SK-N-DZ (cell line): ENCODE results near the gene CAMK2D.

ENCODE experiments used
- DNase-seq: peaks from one replicate; pipeline ENCODE4 v3.0.0-alpha.2; 2015; ENCODE audit warnings: low spot score

Gene CAMK2D

DNA sequence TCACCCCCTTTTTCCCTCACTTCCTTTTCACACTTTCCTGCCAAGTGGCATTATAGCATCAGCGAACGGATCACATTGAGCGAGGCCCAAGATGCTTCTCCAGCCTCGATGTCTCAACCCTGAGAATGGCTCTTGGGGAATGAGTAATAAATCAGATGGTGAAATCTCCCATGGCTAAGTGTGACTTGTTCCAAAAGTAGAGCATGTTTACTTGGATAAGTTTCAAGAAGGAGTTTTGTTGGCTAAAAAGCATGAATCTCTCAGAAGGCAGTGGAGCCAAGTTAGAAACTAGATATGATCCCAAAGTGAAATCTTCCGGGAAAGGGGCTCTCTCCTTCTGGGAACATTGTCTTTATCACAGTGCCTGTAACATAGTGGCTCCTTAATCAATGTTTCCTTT lies 316.3 kb downstream of the CAMK2D start:
- no peak for DNase-seq

DNA sequence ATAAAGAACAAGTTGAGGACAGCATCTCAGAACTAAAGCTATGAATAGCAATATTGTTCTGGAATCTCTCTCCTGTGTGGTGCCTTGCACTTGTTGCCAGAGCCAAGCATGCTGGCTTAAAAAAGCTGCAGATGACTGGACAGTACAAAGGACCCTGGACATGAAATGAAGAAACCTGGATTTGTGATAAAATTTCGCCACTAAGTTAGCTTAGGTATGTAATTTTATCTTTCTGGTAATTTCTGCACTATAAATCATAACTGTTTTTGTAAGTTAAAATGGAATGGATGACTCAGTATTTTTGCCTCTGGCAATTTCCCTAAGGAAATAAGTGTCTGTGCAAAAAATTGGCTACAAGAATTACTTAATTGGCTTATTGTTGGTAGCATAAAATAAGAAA lies 317.2 kb downstream of the CAMK2D start:
- no peak for DNase-seq

DNA sequence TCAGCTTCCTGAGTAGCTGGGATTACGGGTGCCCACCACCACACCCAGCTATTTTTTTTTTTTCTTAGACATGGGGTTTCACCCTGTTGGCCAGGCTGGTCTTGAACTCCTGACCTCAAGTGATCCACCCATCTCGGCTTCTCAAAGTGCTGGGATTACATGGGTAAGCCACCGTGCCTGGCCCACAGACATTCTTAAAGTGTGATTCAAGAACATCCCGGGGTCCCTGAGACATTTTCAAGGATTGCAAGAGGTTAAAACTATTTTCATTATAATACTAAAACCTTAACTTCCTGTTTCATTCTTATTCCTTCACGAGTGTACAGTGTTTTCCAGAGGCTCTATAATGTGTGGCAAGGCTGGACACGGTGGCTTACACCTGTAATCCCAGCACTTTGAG lies 318.7 kb downstream of the CAMK2D start:
- DNase-seq = no peak

DNA sequence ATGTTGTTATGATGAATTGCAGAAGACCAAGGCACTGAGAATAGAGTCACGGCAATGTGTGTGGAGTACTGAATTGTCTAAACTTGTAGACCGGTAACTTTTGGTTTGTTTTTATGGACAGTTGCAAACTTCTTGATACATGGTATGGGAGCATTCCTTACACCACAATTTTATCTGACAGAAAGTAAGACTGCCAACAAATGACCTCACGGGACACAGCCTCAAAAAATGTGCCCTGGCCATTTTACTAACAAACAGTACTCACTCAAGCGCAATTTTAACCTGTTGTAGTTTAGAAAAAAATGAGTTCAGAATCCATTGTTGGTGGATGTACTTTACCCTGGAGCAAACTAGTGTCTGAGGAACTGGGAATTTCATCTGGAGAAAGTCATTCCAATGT lies 321.2 kb downstream of the CAMK2D start:
- no peak for DNase-seq

DNA sequence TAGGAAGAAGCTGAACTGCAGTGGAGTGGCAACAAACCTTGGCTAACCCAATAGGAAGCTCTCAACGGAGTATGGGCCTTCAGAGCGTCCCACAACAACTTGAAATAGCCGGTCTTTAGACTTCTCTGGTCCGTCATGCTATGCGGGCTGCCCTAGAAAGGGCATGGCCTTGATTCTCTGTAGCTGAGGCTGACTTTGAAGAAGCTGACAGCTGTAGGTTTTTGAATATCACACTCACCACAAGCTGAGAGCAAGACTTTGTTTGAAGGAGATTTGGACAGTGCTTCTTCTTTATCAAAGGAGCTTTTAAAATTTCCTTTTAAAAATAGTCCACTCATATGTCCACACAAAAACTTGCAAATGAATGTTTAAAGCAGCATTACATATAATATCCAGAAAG lies 322.9 kb downstream of the CAMK2D start:
- no peak for DNase-seq

DNA sequence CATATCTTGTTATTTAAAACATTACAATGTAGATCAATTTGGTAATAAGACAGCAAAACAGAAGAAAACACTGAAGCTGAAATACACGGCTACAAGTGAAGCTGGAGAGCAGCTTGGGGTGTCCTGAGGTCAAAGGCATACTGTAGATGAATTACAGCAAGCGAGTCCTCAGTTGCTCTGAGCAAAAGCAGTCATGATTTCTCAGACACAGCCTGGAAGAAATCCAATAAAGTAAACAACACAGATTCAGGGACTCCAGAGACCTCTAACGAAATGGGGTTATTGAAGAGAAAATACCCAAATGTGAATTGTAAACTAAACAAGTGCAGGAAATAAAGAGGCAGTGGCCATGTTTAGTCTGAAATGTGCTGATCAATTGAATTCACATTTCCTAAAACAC lies 324.4 kb downstream of the CAMK2D start:
- DNase-seq = no peak

DNA sequence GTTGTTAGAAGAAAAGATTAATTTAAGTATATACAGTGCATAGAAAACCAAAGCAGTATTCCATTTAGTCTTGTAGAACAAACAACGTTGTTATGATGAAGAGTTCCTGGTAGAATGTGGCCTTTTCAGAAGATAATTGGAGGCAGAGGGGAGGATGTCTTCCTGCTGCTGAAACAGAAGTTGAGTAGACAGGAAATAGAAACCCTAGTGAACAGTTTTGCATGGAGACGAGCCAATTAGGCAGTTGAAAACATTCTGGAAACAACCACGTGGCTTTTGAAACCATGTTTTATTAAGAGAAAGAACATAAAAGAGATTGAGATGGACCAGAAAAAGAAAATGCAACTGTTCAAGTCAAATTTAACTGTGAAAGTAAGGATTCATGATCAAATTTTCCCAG lies 325.2 kb downstream of the CAMK2D start:
- no peak for DNase-seq

DNA sequence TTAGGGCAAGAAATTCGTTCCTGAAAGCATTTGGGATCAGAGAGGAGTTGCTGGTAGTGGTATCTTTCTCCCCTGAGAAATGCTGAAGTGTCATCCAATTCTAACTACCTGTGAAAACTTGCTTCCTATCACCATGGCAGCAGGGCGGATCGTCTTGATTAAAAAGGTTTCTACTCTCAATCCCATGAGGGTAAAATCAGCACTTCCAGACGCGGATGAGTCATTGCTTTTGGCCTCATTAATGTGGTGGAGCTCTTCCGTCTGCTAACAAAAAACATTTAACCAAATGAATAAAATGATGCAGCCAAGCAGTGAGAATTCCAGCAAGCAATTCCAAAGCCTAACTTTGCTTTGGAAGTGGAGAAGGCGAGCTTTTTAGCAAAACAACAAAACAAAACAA lies 325.6 kb downstream of the CAMK2D start:
- DNase-seq = no peak

DNA sequence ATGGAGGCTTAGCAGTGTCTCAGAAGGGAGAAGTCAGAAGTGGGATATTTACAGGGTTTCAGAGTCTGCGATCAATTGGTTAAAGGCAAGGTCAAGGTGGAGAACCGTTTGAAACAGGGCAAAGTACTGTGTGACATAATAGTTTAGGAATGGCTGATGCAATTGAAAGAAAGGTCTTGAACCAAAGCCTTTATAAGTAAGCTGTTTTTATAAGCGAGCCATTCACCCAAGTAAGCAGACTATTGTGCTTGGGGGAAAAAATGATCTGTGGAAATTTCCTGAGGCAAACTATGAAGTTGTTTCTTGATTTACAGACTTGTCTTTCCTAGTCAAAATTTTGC lies 327.3 kb downstream of the CAMK2D start:
- DNase-seq = no peak

DNA sequence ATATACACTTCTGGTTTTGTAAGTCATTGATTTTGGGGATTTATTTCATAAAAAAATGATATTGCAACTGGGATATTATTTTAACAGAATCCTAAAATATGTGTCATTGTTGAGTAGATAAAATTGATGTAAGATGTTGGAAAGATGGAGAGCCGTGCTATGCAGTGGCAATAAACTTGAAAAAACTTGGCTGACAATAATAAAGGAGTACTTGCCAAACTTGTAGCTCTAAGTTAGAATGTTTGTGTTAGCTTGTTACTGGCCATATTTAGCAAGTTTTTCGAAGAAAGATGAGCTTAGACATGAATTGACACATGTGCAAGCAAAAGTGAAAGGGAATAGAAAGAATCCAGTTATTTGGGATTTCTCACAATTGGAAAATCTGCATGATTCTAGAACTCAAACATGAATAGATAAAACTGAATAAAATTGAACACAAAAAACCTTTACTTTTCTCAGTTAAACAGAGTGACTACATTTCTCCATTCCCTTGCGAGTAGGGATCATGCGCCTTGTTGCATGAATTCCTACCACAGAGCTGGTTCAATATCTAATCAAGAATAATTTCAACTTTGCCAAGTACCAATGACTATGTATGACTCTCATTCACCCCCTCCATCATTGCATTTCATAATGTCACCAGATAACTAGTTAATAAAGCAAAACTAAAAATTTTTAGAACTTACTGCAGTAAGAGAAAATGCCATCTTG lies 327.8 kb downstream of the CAMK2D start:
- DNase-seq = no peak

DNA sequence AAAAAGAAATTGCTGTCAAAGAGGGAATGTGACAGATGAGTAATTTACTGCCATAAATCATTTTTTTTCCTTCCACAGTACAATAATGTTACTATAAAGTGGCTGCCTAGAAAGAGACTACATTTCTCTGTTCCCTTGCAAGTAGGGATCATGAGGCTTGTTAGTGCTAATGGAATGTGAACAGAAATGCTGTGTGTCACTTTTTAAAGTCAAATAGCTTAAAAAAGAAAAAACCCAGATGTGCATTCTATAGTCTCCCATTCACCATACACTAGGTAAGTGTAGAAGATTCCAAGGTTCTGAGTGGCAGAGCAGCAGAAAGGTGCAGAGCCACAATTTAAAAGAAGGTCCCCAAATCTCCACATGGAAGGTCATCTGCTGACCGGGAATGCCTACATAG lies 328.4 kb downstream of the CAMK2D start:
- DNase-seq = no peak

DNA sequence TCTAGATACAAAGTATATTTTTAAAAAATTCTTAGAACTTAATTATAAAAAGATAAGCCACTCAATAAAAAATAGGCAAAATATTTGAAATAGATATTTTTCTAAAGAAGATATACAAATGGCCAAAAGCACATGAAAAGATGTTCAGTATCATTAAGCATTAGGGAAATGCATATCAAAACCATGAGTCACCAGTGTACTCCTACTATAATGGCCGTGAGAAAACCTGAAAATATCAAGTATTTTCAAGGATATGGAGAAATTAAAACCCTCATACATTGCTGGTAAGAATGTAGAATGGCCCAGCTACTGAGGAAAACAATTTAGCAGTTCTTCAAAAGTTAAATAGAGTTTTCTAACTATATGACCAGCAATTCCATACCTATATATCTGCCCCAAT lies 337.9 kb downstream of the CAMK2D start:
- DNase-seq = no peak

DNA sequence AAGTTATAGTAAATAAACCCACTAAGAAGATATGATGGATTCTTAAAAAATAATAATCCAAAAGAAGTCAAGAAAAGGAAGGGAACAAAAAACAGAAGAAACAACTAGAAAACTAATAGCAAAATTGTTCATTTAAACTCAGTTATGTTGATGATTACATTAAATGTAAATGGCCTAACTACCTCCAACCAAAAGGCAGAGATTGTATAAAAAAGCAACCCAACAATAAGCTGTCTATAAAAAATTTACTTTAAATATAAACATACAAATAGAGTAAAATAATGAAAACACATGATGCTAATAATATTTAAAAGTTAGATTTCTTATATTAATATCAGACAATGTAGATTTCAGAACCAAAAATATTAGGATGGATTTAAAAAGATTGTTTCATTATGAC lies 340.6 kb downstream of the CAMK2D start:
- DNase-seq = no peak

DNA sequence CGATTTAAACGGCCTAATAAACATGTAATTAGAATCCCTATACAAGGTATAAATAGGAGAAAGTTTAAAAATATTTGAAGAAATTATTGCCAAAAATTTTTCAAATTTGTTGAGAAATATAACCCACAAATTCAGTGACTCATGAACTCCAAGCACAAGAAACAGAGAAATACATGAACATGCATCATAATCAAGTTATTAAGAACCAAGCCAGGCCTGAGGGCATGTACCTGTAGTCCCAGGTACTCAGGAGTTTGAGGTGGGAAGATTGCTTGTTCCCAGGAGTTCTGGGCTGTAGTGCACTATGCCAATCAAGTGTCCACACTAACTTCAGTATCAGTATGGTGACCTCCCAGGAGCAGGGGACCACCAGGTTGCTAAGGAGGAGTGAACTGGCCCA lies 341.9 kb downstream of the CAMK2D start:
- no peak for DNase-seq

DNA sequence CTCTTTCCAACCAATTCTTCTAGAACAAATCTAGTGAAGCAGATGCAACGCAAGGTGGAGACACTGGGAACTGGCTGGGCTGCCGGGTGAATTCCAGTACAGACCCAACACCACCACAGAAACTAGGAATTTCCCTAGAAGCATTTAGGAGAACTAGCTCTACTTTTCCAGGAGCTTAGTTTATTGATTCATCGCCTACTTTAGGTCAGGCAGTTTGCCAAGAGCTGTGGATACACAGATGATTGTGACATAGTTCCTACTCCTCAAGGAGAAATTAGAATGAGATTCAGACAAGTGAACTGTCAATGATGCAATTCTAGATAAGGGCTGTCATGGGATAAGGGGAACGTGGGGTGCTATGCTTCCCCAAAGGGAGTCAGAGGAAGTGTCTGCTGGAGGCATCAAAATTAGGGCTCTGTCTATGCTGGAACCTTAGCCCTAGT lies 350.0 kb downstream of the CAMK2D start:
- no peak for DNase-seq

DNA sequence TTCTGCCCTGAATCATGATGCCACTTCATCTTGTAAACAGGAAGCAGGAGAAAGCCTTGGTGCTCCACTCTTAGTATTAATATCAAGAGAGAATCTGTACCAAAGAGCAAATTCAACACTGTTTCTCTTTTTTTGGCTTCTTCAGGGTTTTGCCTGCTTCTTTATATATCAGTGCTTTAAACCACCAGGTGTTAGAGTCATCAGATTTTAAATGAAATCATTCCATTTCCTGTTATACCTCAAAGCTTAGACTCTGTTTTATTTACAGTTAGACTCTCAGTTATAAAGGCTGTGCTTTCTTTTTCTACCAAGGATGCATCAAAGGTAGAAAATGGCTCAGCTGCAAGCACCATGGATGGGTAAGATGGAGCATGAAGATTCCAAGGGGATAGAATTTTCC lies 350.9 kb downstream of the CAMK2D start:
- DNase-seq = no peak

DNA sequence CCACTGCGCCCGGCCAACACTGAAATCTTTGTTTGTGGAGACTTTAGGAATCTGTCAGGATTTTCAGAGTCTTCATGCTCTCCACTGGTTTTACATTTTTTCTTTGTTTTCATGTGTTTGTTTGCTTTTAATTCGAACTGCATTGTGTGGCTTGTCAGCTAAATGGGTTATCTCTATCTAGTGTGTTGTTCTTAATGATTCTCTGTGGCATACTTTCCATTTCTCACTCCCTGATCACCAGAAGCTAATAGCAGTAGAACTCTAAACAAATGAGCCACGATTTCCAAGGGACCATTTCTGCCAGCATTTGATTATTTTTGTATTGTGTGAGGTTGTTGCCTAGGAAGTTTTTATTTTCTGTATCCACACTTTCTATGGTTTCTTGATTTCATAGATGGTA lies 352.4 kb downstream of the CAMK2D start:
- DNase-seq = no peak

DNA sequence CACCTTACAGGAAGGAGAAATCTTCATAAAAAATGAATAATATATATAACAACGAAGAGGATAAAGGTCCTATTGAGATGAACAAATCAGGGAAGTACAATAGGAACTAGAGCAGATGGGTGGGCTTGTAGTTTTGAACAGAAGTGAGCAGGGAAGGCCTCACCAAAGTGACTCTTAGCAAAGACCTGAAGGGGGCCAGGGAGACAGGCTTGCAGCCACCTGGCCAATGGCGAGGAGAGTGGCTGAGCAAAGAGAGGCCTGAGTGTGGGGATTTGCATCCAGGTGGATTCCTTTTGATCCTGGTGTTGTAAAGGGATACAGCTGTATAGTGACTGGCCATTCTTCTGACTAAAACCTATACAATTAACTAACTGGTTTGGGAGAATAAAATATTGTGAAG lies 354.1 kb downstream of the CAMK2D start:
- no peak for DNase-seq

DNA sequence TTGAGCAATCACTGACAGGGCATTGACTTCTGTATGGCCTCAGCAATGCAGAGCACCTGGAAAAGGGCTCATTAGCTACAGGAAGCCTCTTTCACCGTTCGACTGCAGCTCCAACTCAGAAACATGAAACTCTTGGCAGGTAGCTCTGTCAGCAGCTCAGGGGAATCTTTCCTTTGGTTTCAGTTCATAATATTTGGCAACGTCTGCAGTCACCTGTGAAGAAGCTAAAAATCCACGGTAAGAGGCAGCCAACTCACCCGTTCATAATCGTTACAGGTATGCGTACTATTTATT lies 354.9 kb downstream of the CAMK2D start:
- no peak for DNase-seq

DNA sequence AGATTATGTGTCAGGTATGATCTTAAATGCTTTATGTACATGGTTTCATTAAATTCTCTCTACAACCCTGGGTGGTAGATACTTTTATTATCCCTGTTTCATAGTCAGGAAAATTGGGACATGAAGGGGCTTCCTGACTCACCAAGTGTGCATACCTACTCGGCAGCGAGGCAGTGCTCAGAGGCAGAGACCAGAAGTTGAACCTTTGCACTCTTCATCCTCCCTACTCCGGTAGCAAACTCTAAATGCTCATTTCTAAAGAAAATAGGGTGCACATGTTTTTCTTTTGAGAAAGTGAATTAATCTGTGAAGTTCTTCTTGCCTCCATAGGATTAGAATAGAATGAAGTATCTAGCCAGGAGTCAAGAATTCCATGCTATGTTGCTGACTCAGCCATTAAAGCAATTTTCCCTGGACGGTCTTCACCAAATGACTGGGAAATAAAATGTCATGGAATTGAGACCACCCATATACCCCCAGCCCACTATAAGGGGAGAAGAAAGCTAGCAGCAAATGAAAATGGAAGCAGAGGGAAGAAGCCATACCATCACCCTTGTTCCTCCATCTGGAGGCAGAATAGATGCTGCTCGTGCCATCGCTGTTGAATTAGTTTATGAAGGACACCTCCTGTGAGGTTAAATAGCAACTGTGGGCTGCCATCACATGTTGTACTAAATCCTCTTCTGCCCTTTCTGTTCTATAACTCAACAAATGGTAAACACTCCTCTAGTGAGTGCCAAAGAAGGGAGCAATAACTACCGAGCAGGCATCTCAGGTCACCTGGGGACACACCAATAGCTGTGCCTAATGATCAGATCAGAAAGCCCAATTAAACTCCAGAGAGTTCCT lies 355.4 kb downstream of the CAMK2D start:
- no peak for DNase-seq

DNA sequence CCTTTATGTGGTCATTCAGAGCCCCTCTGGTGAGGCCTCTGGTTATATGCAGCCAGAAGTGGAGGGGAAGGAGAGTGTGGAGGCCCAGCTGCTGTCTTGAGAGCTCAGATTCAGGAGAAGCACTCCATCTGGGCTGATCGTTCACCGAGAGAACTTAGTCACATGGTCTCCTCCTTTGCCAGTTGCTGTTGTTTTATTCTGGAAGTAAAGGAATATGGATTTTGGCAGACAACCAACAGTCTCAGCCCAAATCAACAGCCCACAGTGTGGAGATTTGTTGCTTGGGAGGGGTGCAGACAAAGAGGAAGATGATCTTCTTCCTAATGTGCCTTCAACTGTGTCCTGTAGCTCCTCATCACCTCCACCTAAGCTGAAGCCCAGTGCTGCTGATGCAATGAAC lies 356.7 kb downstream of the CAMK2D start:
- DNase-seq = no peak

DNA sequence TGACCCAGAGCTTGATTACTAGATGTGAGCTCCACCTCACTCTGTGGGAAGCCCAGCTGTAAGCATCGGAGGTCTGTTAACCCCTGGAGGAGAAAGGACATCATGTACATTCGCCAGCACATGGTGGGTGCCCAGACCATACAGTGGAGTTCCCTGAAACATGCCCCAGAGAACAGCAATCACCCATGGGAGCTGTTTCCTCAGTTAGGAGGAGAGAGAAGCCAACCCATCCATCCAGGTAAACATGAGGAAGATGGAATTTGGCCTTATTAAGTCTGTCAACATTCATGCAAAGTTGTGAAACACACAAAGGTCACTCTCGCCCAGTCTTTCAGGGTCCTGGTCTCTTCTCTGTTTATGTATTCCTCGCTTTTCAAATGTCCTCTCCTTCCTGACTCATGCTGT lies 357.4 kb downstream of the CAMK2D start:
- DNase-seq = no peak
